DMS79 (cell line): ENCODE results near the gene CHKB.
"Not testable (repeated sequence)": the region's sequence is repeated elsewhere in the genome, so short reads cannot be mapped to it uniquely, and the experiment has no call there.

Source experiments
- DNase-seq: peaks from one replicate; lab custom pipeline; 2025; lab: John Stamatoyannopoulos, UW

CHKB gene

GRCh38 chr22:50548921-50549790, 33.5 kb downstream of the CHKB start:
- no peak for DNase-seq

DNA sequence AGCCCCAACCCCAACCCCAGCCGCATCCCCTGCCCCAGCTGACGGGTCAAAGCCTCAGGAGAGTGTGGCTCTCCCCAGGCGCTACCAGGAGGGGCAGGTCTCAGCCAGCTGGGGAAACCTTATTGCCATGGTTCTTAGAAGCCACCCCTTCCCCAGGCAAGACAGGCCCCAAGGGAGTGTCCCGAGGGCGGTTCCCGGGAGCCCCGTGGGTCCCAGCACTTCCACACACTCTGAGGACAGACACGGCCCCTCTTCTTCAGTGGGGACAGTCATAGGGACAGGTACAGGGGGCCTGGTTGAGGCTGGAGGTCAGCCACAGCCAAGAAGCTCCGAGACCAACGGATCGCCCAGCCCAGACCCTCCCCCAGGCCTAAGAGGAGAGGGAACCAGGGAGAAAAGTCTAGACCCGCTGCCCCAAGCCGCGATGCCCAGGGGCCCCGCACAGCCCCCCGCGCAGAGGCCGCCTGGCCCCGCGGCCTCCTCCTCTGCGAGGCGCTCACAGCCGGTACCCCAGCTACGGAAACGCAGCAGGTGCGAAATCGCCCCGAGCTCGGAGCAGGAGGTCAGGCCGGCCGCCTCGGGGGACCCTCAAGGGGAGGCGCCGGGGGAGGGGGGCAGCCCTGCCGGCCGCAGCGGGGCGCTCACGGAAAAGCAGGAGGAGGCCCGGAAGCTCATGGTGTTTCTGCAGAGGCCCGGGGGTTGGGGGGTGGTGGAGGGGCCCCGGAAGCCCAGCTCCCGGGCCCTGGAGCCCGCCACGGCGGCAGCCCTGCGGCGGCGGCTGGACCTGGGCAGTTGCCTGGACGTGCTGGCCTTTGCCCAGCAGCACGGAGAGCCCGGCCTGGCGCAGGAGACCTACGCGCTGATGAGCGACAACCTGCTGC, 34.4 kb downstream of the CHKB start:
- no peak for DNase-seq

- no peak for DNase-seq
Observed at GRCh38 chr22:50547263-50547985, 35.2 kb downstream of the CHKB start.

GRCh38 chr22:50546326-50547262, 36.1 kb downstream of the CHKB start:
- no peak for DNase-seq

DNA sequence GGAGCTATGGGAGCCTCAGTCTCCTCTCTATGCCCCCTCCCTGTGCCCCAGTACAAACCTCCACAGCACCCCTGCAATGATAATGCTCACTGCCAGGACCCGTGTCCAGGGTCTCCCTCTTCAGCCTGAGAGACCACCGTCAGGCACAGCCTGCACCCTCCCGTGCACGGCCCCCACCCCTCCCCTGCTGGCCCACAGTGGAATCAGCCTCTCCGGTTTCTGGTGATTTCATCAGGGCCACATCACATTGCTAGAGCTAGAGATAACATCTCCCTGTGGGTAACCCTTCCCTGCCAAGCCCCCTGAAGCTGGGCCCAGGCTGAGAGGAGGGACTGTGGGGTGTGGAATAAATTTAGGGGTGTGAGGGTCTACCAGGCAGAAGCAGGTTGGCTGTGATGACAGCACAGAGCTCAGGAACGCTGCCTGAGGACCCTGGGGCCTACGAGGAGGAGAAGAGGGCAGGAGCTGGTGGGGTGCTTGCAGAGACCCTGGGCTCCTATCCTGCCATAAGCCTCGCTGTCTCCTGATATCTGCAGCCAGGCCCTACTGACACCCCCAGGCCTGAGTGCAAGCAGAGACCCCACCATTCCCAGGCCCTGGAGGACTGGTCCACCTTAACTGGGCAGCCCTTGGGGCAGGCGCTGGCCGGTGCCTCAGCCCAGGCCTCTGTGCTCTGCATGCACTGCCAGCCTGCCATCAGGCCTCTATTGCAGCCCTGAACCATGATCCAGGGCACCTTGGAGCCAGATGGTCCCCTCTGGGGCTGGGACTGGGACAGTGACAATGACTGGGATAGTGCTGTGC, 36.9 kb downstream of the CHKB start, which contains the start of gene KLHDC7B:
Gene KLHDC7B, plus strand, starts transcription at position 378 of the 804 bp plus-strand sequence. Its CDS starts 345 bp downstream, at position 723.
- no peak for DNase-seq

GRCh38 chr22:50544746-50545253, 37.8 kb downstream of the CHKB start:
- peak; percentile 73 for DNase-seq

DNA sequence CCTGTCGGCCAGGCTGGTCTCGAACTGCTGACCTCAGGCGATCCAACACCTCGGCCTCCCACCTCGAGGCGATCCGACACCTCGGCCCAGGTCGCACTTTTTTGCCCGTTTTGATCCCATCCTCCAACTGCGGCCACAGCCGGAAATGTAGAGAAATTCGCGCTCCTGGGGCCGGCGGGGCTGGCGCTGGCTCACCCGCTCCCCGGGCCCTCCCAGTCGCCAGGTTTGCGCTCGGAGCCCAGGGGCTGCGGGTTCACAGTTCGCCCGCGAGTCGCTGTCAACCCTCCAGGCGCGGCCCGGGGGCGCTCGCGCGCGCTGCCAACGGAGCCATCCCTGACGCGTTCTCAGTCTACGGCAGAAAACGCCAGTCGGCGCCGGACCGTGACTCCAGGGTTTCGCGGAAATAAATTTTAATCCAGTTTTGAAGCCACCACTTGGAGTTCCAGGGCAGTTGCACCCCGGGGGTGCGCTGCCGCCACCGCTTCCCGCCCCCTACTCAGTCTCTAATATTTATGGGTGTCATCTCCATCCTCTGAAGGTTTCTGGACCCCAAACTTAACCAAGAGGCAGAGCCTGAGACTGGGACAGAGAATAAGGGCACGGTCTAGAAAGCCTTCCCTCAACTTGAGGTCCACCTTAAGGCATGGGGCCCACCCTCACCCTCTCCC, 38.4 kb downstream of the CHKB start:
- no peak for DNase-seq

GRCh38 chr22:50542416-50542927, 40.2 kb downstream of the CHKB start:
- DNase-seq: no peak

DNA sequence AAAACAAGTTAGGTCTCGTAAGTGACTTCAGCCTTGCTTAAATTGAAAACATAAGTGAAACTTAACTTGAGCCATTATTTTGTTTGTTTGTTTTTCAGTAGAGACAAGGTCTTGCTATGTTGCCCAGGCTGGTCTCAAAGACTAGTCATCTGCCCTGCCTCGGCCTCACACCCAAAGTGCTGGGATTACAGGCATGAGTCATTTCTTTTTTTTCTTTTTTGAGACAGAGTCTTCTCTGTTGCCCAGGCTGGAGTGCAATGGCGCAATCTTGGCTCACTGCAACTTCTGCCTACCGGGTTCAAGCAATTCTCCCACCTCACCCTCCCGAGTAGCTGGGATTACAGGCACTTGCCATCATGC, 41.0 kb downstream of the CHKB start:
- not testable (repeated sequence) for DNase-seq

- DNase-seq: no peak
Observed at GRCh38 chr22:50540381-50540780, 42.3 kb downstream of the CHKB start.

GRCh38 chr22:50537765-50538164, 44.9 kb downstream of the CHKB start:
- DNase-seq: no peak

DNA sequence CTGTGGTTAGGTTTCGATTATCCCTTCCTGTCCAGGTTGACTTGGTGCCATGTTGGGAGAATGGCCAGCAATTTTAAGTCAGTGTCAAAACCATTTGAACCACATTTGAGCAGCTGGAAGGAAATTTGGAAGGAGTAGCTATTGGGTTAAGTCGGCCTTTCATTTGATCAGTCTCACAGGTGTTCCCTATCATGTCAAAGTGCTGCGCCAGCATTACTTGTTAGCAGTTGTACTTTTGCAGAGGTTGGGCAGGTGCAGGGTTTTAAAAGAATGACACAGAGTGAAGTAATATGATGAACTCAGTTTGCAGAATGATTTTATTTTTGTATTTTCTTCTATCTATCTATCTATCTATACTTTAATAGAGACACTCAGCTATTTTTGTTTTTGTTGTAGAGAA, 46.4 kb downstream of the CHKB start:
- no peak for DNase-seq

GRCh38 chr22:50535113-50535512, 47.5 kb downstream of the CHKB start:
- DNase-seq: no peak

DNA sequence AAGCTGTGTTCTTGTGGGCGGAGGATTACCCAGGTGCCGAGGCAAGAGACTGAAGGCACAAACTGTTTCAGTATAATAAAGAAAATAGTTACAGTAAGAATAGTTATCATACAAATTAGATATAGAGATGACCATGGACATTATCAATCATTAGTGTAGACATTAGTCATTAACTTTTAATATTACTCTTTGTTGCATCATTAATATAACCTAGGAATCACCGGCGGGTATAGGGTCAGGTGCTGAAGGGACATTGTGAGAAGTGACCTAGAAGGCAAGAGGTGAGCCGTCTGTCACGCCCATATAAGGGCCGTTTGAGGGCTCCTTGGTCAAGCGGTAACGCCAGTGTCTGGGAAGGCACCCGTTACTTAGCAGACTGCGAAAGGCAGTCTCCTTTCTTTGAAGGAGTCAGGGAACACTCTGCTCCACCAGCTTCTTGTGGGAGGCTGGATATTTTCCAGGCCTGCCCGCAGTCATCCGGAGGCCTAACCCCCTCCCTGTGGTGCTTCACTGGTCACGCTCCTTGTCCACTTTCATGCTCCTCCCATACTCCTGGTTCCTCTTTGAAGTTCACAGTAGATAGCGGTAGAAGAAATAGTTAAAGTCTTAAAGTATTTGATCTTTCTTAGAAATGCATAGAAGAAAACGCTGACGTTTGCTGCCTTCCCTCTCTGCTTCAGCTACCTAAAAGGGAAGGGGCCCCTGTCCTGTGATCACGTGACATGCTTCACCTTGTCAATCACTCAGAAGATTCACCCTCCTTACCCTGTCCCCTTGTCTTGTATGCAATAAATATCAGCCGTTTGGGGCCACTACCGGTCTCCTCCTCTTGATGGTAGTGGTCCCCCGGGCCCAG, 48.6 kb downstream of the CHKB start:
- not testable (repeated sequence) for DNase-seq

- DNase-seq: no peak
Observed at GRCh38 chr22:50532824-50533796, 49.5 kb downstream of the CHKB start.

DNA sequence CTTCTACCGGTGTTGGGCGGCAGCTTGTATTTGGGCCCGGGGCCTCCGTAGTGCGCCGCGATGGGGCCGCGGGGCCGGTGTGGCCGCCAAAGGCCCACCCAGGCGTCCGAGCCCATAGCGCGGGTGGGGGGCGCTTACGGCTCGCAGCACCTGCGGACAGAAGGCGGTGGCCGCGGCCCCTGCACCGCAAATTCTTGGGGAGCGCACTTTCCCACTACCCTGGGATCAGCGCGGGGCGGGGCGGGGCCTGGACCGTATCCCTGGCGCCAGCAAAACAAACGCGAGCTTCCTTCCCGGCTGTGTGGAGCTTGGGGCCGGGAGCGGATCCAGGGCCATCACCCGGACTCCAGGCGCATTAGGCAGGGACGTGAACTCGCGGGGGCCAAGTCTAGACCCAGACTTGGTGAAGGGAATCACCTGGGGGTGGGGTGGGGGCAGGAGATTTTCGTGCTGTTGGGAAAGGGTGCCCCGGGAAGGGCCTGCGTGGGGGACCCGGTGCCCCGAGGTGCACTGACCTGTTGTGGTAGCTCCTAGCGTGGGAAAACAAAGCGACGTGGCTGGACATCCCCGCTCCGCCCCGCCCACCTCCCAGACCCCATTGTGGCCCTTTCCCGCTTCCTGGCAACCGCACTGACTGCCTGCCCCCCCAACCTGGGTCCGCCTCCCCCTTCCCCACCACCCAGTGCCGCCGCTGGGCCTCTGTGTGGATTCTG, 50.5 kb downstream of the CHKB start:
- DNase-seq: no peak
